ENCODE data around the gene RASGRP2. TPM values are rescaled to one million over a fixed set of nuclear protein-coding genes. Genes with fewer than 3 reads are reported as not detected.

RASGRP2 gene
- total RNA-seq, 1 donor from 2014 or later: not detected

DNA sequence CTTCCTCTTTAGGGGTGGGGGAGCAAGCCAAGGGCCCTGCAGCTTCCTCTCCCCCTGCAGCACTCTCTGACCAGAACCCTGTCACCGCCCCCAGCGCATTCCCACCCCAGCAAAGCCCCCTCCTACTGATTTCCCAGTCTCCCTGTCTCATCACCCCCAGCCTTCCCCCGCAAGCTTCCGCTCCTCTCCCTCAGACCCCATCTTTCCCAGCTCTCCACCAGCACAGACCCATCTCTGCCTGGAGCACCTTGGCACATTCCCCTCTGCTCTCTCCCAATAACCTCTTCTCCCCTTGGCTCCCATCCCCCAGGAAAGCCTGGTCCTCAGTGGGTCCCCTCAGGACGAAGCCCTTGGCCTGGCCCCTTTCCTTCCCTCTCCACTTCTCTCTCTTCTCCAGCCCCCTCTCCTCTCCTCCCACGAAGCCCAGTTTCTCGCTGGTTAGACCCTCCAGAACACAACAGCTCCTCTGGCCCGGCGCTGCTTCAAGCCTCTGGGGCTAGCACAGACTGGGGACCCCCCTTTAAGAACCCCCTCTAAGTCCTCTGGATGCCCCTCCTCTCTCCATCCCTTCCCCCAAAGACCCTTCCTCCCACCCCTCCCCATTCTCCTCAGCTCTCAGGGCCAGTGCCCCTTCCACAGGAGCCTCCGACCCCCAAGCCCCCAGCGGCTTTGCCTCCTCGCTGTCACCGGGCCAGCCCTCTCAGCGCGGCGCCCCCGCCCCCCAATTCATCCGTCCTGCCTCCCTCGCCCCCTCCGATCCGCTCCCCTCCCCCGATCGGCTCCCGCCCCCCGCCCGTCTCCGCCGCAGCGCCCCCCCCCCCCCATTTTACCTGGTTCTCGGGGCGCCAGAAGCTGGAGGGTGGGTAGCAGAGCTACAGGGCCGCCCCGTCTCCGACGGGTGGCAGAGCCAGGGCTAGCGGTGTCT lies 21.5 kb downstream of the RASGRP2 start:
- DNase-seq (ENCODE audit: low read depth): no peak
- H3K4me3 ChIP-seq (ENCODE audit: low read depth, low read length): no peak overlapping the region
- TF ChIP-seq CTCF (conservative IDR thresholded peaks at IDR 0.05; ENCODE audit: low read depth, low read length): no peak

DNA sequence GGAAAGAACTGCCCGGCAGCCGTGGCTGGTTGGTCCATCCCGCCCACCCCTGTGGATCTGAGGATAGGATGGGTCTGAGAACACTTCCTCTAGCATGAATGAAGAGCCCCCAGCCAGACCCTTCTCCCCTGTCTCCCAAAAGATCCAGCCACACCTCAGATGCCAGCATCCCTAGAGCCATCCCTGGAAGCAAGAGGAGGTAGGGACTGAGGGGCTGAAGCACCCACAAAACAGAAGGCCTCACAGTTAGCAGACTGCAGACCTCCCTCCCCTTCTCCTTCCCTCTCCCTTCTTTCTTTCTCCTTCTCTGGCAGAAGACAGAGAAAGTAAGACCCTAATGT lies 22.6 kb downstream of the RASGRP2 start:
- no peak for DNase-seq (ENCODE audit: low read depth)
- H3K4me3 ChIP-seq (ENCODE audit: low read depth, low read length): no peak overlapping the region
- TF ChIP-seq CTCF (conservative IDR thresholded peaks at IDR 0.05; ENCODE audit: low read depth, low read length): no peak

- no peak for DNase-seq (ENCODE audit: low read depth)
- H3K4me3 ChIP-seq (ENCODE audit: low read depth, low read length): no peak overlapping the region
- TF ChIP-seq CTCF (conservative IDR thresholded peaks at IDR 0.05; ENCODE audit: low read depth, low read length): no peak
Observed at GRCh38 chr11:64720640-64721358, 23.1 kb downstream of the RASGRP2 start.

- H3K4me3 ChIP-seq (ENCODE audit: low read depth, low read length): no peak overlapping the region
- no peak for DNase-seq (ENCODE audit: low read depth)
- no peak for TF ChIP-seq CTCF (conservative IDR thresholded peaks at IDR 0.05; ENCODE audit: low read depth, low read length)
Observed at GRCh38 chr11:64720167-64720566, 23.8 kb downstream of the RASGRP2 start.

GRCh38 chr11:64719406-64719805 lies 24.5 kb downstream of the RASGRP2 start:
- no peak overlapping the region for H3K4me3 ChIP-seq (ENCODE audit: low read depth, low read length)
- DNase-seq (ENCODE audit: low read depth): no peak
- no peak for TF ChIP-seq CTCF (conservative IDR thresholded peaks at IDR 0.05; ENCODE audit: low read depth, low read length)

GRCh38 chr11:64718780-64719124 lies 25.2 kb downstream of the RASGRP2 start:
- no peak for DNase-seq (ENCODE audit: low read depth)
- no peak overlapping the region for H3K4me3 ChIP-seq (ENCODE audit: low read depth, low read length)
- TF ChIP-seq CTCF (conservative IDR thresholded peaks at IDR 0.05; ENCODE audit: low read depth, low read length): no peak

Data from epithelial cell of proximal tubule (primary cell).